Psoas muscle (tissue), 8 donors: ENCODE results near the gene ZC3H15. TPM values are rescaled to one million over a fixed set of nuclear protein-coding genes. Genes with fewer than 3 reads are reported as not detected.

Experiments used
- ATAC-seq, 4 donors: fragments of 200-7000 bp; cut with Tn5 transposase; one replicate each; pipeline ENCODE4 v1.9.1; 2020; ENCODE audit warnings: moderate library complexity in 3 of 4, mild to moderate bottlenecking in 2 of 4
- DNase-seq, 2 donors: peaks; one replicate each; pipeline ENCODE4 v3.0.0-alpha.2; 2020
- H3K27ac ChIP-seq: fragments of 200-600 bp; one replicate; pipeline ENCODE4 v1.8.0; 2022
- H3K27me3 ChIP-seq, 3 donors: fragments of 200-600 bp in 1 of 3; one replicate each; pipeline versions ENCODE4 v1.6.1 to v1.8.0; 2013 to 2022; ENCODE audit warnings: low read length in 2 of 3, mild to moderate bottlenecking in 2 of 3, moderate library complexity in 1 of 3; ENCODE audit not compliant: insufficient read depth in 3 of 3
- H3K36me3 ChIP-seq, 2 donors: fragments of 200-600 bp in 1 of 2; one replicate each; pipeline versions ENCODE4 v1.6.1 to v1.8.0; 2013 to 2022; ENCODE audit warnings: low read depth in 1 of 2, mild to moderate bottlenecking in 1 of 2, moderate library complexity in 1 of 2; ENCODE audit not compliant: insufficient read depth in 1 of 2
- H3K4me1 ChIP-seq: fragments of 200-600 bp; one replicate; pipeline ENCODE4 v1.8.0; 2022
- H3K4me3 ChIP-seq: fragments of 200-600 bp; one replicate; pipeline ENCODE4 v1.8.0; 2022; ENCODE audit warnings: mild to moderate bottlenecking
- H3K9me3 ChIP-seq: fragments of 200-600 bp; one replicate; pipeline ENCODE4 v1.8.0; 2022
- WGBS, 3 donors: extraction: QIAGEN DNeasy Blood & Tissue Kit; methylation state at CpG; one replicate each; pipeline versions ENCODE4 v1.1.6 to v1.1.7; 2013; 5-methylcytosine and 5-hydroxymethylcytosine counted together
- intact Hi-C, 2 donors: fragments of 100-400 bp; cut with DNase I; formaldehyde crosslinking; loops; one replicate each; pipeline versions ENCODE4 v1.11.0 to v1.14.2; 2022
- polyA plus RNA-seq, 3 donors: library from polyadenylated mRNA; stranded (reverse); fragments of 200-250 nt; gene quantifications; one replicate each; pipeline ENCODE4 v1.2.3, GENCODE V29; 2013
- total RNA-seq, 4 donors: library from RNA; stranded (reverse); fragmentation: NEBNext Ultra II Directional in 2 of 4; extraction: Animal tissue kit (Norgen Biotek cat#: 25700) in 2 of 4; gene quantifications; one replicate each; pipeline versions ENCODE4 v1.2.1 to v1.2.4, GENCODE V29; 2021 to 2023
- TF ChIP-seq, protein P1 (sequence below): fragments of 200-600 bp; IDR thresholded peaks from one replicate; pipeline ENCODE4 v1.8.0; 2022; ENCODE audit warnings: antibody characterized with exemption
- donor health status: healthy with polysubstance abuse.
- donor health status: DM: no; HTN: no; CAD: no; lungs with moderate emphysema.
- donor health status: Bipolar disorder and iron deficiency.
- donor health status: healthy.
- donor health status: DM: yes; HTN: yes; CAD: no.
- donor health status: DM: no; HTN: no; CAD: no.
- donor health status: DM: no; HTN: no; CAD: no.
- donor health status: DM: yes; HTN: yes; CAD: no.

ZC3H15 gene
- total and polyA plus RNA-seq, 7 donors: 31.1 to 83.8 (median 55.0) TPM

DNA sequence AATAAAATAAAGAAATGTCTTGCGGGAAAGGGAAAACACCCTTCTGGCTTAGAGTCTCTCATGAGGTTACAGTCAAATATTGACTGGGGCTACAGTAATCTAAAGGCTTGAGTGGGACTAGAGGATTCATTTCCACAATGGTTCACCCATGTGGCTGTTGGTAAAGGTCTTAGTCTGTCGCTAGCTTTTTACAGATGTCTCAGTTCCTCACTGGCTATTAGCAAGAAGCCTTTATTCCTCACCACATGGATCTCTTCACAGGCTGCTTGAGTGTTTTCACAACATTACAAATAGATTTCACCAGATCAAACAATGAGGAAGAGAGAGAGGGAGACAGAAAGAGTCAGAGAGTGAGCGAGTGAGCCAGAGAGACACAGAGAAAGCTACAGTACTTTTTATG, 8.3 kb upstream of the ZC3H15 start:
- H3K27ac ChIP-seq: no peak overlapping the region
- no peaks in the 10 kb centered on the region for H3K27me3 ChIP-seq
- DNase-seq (no peak), ATAC-seq (no peak)
- TF ChIP-seq, protein P1, sequence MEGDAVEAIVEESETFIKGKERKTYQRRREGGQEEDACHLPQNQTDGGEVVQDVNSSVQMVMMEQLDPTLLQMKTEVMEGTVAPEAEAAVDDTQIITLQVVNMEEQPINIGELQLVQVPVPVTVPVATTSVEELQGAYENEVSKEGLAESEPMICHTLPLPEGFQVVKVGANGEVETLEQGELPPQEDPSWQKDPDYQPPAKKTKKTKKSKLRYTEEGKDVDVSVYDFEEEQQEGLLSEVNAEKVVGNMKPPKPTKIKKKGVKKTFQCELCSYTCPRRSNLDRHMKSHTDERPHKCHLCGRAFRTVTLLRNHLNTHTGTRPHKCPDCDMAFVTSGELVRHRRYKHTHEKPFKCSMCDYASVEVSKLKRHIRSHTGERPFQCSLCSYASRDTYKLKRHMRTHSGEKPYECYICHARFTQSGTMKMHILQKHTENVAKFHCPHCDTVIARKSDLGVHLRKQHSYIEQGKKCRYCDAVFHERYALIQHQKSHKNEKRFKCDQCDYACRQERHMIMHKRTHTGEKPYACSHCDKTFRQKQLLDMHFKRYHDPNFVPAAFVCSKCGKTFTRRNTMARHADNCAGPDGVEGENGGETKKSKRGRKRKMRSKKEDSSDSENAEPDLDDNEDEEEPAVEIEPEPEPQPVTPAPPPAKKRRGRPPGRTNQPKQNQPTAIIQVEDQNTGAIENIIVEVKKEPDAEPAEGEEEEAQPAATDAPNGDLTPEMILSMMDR: no peak
- H3K4me1 ChIP-seq: no peaks in the 10 kb centered on the region
- H3K9me3 ChIP-seq: no peaks in the 10 kb centered on the region
- no peaks in the 10 kb centered on the region for H3K36me3 ChIP-seq
- 92 to 97% (median 94%) methylated on average over 3 of the region's 3 CpGs for WGBS, 3 donors
- intact Hi-C loops: no loop called here
- H3K4me3 ChIP-seq: no peak overlapping the region

DNA sequence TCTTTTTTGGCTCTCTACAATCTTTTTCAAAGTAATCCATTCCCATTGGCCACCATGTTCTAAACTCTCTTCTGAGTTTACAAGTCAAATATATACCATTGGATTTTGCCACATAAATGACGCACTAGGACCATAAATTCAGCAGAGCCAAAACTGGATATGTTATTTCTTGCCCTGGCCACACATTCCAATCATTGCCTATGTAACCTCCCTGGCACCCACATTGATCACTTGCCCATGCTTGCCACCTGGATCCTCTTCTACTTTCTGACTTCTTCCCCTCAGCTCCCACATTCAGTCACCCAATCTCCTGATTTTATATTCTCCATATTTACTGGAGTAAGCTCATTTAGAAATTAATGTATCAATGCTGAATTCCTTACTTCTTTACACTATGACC, 5.1 kb upstream of the ZC3H15 start:
- Histone ChIP-seq H3K4me1 (peaks cover 6% of the 10 kb centered on the region), H3K27me3 (no peaks in the 10 kb centered on the region), H3K4me3 (no peak overlapping the region), H3K36me3 (no peaks in the 10 kb centered on the region), H3K27ac (no peak overlapping the region), H3K9me3 (no peaks in the 10 kb centered on the region)
- WGBS, 3 donors: 98 to 100% (median 100%) methylated on average over 1 of the region's 1 CpG
- ATAC-seq: no peak
- intact Hi-C loops: no loop called here
- TF ChIP-seq, protein P1: no peak
- DNase-seq: no peak

DNA sequence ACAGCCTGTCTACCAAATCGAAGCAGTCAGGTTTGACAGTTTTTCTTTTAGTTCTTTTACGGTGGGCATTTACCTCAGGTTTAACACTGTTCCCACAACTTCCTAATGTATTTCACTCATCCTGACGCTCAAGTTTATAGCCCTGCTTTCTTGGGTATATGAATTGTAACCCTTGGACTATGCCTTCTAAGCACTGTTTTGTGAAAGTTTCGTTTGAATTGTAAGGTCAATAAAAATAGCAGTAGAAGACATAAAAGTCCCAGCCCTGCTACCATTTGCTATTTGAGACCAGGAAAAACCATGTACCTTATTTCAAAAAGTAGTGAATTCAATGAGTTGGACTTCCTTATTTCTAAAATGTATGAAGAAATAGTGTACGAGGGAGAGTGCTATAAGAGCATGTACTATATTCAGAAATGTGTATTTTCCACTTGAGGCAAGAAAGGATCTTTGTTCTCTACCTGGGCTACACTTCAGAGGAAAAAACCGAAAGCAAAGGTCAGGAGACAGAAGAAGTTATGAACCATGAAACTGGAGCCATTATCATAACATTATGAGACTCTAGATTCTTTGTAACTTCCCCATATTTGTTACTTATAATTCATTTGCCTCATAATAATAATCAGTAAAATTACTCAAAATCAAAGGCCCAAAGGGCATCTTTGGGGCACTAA, 1.9 kb upstream of the ZC3H15 start:
- WGBS, 3 donors: 65 to 76% (median 74%) methylated on average over 6 of the region's 6 CpGs
- Histone ChIP-seq H3K27ac (no peak overlapping the region), H3K36me3 (peaks cover 0 to 2% of the 10 kb centered on the region in 2 donors), H3K27me3 (no peaks in the 10 kb centered on the region), H3K9me3 (no peaks in the 10 kb centered on the region), H3K4me3 (peak overlapping the region; percentile 72), H3K4me1 (peaks cover 25% of the 10 kb centered on the region)
- ATAC-seq (no peak), DNase-seq (no peak)
- intact Hi-C loops: no loop called here
- TF ChIP-seq, protein P1: no peak

DNA sequence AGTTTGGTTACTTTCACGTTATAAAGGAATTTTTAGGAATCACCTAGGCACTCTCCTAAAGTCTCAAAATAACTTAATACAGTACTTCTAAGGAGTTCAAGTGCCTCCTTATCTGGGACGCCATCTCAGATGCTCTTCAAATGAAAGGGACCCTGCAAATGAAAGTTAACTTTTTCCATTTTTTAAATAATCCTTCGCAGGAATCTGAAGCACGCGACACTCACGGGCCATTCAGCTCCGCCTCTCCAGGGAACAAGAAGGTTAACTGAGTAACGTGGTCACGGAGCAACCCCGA, 537 bp upstream of the ZC3H15 start:
- TF ChIP-seq, protein P1: no peak
- WGBS, 3 donors: 0 to 1% (median 1%) methylated on average over 10 of the region's 10 CpGs
- DNase-seq (no peak), ATAC-seq (no peak)
- H3K36me3 ChIP-seq: peaks cover 0 to 2% of the 10 kb centered on the region in 2 donors
- intact Hi-C loops: loop anchor here in 1 of 2 donors (5.0 kb wide), 2 partner anchors 102 to 157 kb away; no protein-coding TSS in a partner anchor
- peaks cover 35% of the 10 kb centered on the region for H3K4me1 ChIP-seq
- peak overlapping the region; percentile 72 for H3K4me3 ChIP-seq
- no peaks in the 10 kb centered on the region for H3K27me3 ChIP-seq
- H3K9me3 ChIP-seq: no peaks in the 10 kb centered on the region
- H3K27ac ChIP-seq: peak overlapping the region; percentile 94
